ENCODE data around the gene CST6.

GRCh38 chr11:65964906-65965305 lies 46.9 kb upstream of the CST6 start:
- no peak for TF ChIP-seq CTCF (conservative IDR thresholded peaks at IDR 0.05; ENCODE audit: low read depth in 2 of 2)
- TF ChIP-seq EZH2 (IDR thresholded peaks at IDR 0.05; ENCODE audit: low read depth, unreplicated experiment): no peak
